Measurements from ENCODE around the gene RASA2. TPM values are rescaled to one million over a fixed set of nuclear protein-coding genes. Genes with fewer than 3 reads are reported as not detected.

Gene RASA2
- total RNA-seq (2014; rRNA removed; shearing (Covaris generic)) = 11.8 and 14.0 TPM in 2 replicates
- polyA plus RNA-seq (2015; cell fraction: cytosol; rRNA removed) = 17.4 and 22.7 TPM in 2 replicates
- polyA plus RNA-seq (2015; cell fraction: nucleus; rRNA removed) = 46.8 and 47.0 TPM in 2 replicates

- no peak for DNase-seq (ENCODE audit: low read depth)
Measured at GRCh38 chr3:141486746-141487520, at the start of gene RASA2. TSS of gene RASA2 (plus strand) at chr3:141487027. CDS start at chr3:141487084, 57 bp downstream.

GRCh38 chr3:141439589-141439988 is 47.2 kb upstream of the RASA2 start:
- no peak for DNase-seq (ENCODE audit: low read depth)

GRCh38 chr3:141440942-141441341 is 45.9 kb upstream of the RASA2 start:
- DNase-seq (ENCODE audit: low read depth) = no peak

GRCh38 chr3:141441381-141442364 is 45.2 kb upstream of the RASA2 start:
- DNase-seq (ENCODE audit: low read depth) = peak; percentile 80

GRCh38 chr3:141442446-141442845 is 44.4 kb upstream of the RASA2 start:
- no peak for DNase-seq (ENCODE audit: low read depth)

GRCh38 chr3:141442914-141443313 is 43.9 kb upstream of the RASA2 start:
- DNase-seq (ENCODE audit: low read depth) = no peak

- DNase-seq (ENCODE audit: low read depth) = no peak
Measured at GRCh38 chr3:141444586-141445285, 42.1 kb upstream of the RASA2 start.

GRCh38 chr3:141445990-141446389 is 40.8 kb upstream of the RASA2 start:
- no peak for DNase-seq (ENCODE audit: low read depth)

- DNase-seq (ENCODE audit: low read depth) = no peak
Measured at GRCh38 chr3:141446737-141447136, 40.1 kb upstream of the RASA2 start.

GRCh38 chr3:141447383-141447782 is 39.4 kb upstream of the RASA2 start:
- no peak for DNase-seq (ENCODE audit: low read depth)

GRCh38 chr3:141448606-141449220 is 38.1 kb upstream of the RASA2 start:
- DNase-seq (ENCODE audit: low read depth) = no peak

GRCh38 chr3:141449424-141449823 is 37.4 kb upstream of the RASA2 start:
- no peak for DNase-seq (ENCODE audit: low read depth)

- DNase-seq (ENCODE audit: low read depth) = no peak
Measured at GRCh38 chr3:141450727-141451375, 36.0 kb upstream of the RASA2 start.

GRCh38 chr3:141452045-141452444 is 34.8 kb upstream of the RASA2 start:
- DNase-seq (ENCODE audit: low read depth) = peak; percentile 64

GRCh38 chr3:141452773-141453172 is 34.1 kb upstream of the RASA2 start:
- DNase-seq (ENCODE audit: low read depth) = no peak

GRCh38 chr3:141454054-141454453 is 32.8 kb upstream of the RASA2 start:
- no peak for DNase-seq (ENCODE audit: low read depth)

- DNase-seq (ENCODE audit: low read depth) = peak; percentile 87
Measured at GRCh38 chr3:141454906-141455602, 31.8 kb upstream of the RASA2 start.

GRCh38 chr3:141455603-141456300 is 31.1 kb upstream of the RASA2 start:
- DNase-seq (ENCODE audit: low read depth) = no peak

GRCh38 chr3:141456301-141456625 is 30.6 kb upstream of the RASA2 start:
- DNase-seq (ENCODE audit: low read depth) = no peak
